SK-N-MC (cell line): Measurements from ENCODE around the gene PRPF31.
A peak's percentile ranks its signal among the peaks of the same experiment; 100 is the strongest.

Experiments
- DNase-seq: peaks from one replicate; pipeline ENCODE4 v3.0.0-alpha.2; 2011; ENCODE audit warnings: low read depth, low spot score
- H3K27ac ChIP-seq: fragments of 200-600 bp; sonication (generic); 2 replicates; pipeline ENCODE4 v1.5.1; 2016; ENCODE audit warnings: mixed run types
- H3K36me3 ChIP-seq: fragments of 200-600 bp; sonication (generic); 2 replicates; pipeline ENCODE4 v1.6.1; 2017; ENCODE audit warnings: antibody characterized with exemption, low read length, mixed read lengths; ENCODE audit not compliant: insufficient read depth
- H3K4me3 ChIP-seq: fragments of 200-600 bp; sonication (generic); 2 replicates; pipeline ENCODE4 v1.5.1; 2016
- H3K9ac ChIP-seq: fragments of 200-600 bp; sonication (generic); 2 replicates; pipeline ENCODE4 v1.8.0; 2017; ENCODE audit warnings: mixed run types, mixed read lengths; ENCODE audit not compliant: insufficient read length
- H3K9me3 ChIP-seq: fragments of 200-600 bp; sonication (generic); 2 replicates; pipeline ENCODE4 v1.6.1; 2017; ENCODE audit warnings: low read depth, mild to moderate bottlenecking, antibody characterized with exemption, low read length, moderate library complexity, mixed read lengths
- EZH2 ChIP-seq: fragments of 200-600 bp; sonication (generic); IDR thresholded peaks from one replicate; pipeline ENCODE4 v1.6.1; 2017; ENCODE audit warnings: antibody characterized with exemption
- FOXP2 ChIP-seq: optimal IDR thresholded peaks from 2 replicates; pipeline ENCODE3; 2011; ENCODE audit warnings: mild to moderate bottlenecking, moderate library complexity; ENCODE audit not compliant: insufficient read depth; ENCODE audit errors: extremely low read length, control extremely low read depth
- POLR2AphosphoS5 ChIP-seq: IDR thresholded peaks from 2 replicates; pipeline ENCODE4 v1.6.1; 2012; ENCODE audit warnings: mild to moderate bottlenecking, low read depth, low read length, borderline replicate concordance

PRPF31 gene, protein sequence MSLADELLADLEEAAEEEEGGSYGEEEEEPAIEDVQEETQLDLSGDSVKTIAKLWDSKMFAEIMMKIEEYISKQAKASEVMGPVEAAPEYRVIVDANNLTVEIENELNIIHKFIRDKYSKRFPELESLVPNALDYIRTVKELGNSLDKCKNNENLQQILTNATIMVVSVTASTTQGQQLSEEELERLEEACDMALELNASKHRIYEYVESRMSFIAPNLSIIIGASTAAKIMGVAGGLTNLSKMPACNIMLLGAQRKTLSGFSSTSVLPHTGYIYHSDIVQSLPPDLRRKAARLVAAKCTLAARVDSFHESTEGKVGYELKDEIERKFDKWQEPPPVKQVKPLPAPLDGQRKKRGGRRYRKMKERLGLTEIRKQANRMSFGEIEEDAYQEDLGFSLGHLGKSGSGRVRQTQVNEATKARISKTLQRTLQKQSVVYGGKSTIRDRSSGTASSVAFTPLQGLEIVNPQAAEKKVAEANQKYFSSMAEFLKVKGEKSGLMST

DNA sequence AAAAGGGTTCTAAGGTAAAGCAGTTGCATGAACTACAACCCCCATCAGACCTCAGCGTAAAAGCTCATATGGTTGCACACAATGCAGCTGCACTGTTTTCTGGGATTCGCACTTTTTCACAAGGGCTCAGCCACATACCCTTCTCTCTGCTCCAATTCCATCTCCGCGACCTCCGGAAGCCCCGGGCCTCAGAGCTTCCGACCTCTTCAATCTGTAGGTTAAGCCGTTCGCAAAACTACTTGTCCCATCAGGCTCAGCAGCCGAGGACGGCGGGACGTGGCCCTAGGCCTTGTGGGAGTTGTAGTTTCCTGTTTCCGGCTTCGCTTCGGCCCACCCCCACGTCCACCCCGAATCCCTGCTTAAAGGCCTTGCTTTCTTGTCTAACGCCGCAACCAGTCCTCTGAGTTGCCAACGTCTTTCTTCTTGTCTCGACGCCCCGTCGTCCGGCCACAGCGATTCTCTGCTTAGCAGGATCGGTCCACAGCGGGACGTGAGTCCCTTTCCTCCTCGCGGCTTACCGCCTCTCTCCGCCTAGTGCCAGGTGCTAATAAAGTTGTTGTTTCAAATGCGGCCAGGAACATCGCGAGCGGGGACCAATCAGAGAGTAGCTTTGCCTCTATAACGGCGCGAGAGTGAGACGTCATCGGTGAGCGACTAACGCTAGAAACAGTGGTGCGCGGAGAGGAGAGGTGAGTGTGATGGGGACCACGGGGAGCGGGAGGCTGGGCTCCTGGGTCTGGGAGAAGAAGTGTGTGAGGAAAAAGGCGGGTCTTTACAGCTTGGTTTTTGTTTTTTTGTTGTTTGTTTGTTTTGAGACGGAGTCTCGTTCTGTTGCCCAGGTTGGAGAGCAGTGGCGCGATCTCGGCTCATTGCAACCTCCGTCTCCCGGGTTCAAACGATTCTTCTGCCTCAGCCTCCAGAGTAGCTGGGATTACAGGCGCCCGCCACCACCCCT is at the start of gene PRPF31, which contains the start of gene TFPT:
TSS of gene PRPF31 (plus strand) at position 646 of the 955 bp plus-strand sequence. CDS start 2,525 bp downstream, outside the sequence.
TSS of gene TFPT (minus strand) at position 549 of the 955 bp plus-strand sequence. CDS start at position 161, 388 bp downstream.
- Histone ChIP-seq H3K9ac (peak within 1 kb of the TSS; percentile 96), H3K4me3 (peak within 1 kb of the TSS; percentile 97), H3K36me3 (peaks cover 13% of the 10 kb centered on the region; the same call in 1 of the 2 replicates), H3K27ac (peak within 1 kb of the TSS; percentile 93), H3K9me3 (no peaks in the 10 kb centered on the region)
- DNase-seq, result peak; percentile 96
- TF ChIP-seq FOXP2 (no peak), POLR2AphosphoS5 (peak; percentile 79)

DNA sequence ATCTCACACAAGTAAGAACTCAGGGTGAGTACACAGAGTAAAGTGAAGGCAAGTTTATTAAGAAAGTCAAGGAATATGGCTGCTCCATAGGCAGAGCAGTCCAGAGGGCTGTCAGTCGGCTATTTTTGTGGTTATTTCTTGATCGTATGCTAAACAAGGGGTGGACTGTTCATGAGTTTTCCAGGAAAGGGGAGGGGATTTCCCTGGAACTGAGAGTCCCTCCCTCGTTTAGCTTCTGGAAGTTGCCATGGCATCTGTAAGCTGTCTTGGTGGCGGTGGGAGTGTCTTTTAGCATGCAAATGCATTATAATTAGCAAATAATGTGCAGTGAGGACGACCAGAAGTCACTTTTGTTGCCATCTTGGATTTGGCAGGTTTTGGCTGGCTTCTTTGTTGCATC is 46.1 kb upstream of the PRPF31 start:
- no peaks in the 10 kb centered on the region for H3K9me3 ChIP-seq
- TF ChIP-seq FOXP2, result no peak
- no peak for TF ChIP-seq POLR2AphosphoS5
- no peak for TF ChIP-seq EZH2
- no peak overlapping the region for H3K4me3 ChIP-seq
- no peak overlapping the region for H3K27ac ChIP-seq
- H3K36me3 ChIP-seq, result no peaks in the 10 kb centered on the region
- DNase-seq, result no peak
- H3K9ac ChIP-seq, result no peak overlapping the region

DNA sequence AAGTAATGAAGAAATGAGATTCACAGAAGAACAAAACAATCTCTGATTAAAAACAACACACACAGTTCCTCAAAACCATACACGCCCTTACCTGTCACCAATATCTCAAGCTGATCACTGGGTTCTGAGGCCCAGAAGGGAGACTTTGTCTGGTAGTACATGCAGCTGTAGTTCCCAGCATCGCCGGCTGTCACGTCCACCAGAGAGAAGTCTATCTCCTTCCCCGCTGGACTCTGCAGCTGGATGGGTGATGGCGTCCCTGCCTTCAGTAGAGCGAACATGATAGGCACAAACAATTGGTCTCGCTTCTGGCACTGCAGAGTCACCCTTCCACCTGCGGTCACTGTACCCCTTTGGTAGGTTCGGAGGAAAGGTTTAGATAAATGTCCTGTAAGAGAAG is 41.7 kb upstream of the PRPF31 start:
- H3K27ac ChIP-seq, result no peak overlapping the region
- H3K4me3 ChIP-seq, result no peak overlapping the region
- no peaks in the 10 kb centered on the region for H3K9me3 ChIP-seq
- no peak for DNase-seq
- no peak overlapping the region for H3K9ac ChIP-seq
- no peak for TF ChIP-seq POLR2AphosphoS5
- TF ChIP-seq FOXP2, result no peak
- no peaks in the 10 kb centered on the region for H3K36me3 ChIP-seq

DNA sequence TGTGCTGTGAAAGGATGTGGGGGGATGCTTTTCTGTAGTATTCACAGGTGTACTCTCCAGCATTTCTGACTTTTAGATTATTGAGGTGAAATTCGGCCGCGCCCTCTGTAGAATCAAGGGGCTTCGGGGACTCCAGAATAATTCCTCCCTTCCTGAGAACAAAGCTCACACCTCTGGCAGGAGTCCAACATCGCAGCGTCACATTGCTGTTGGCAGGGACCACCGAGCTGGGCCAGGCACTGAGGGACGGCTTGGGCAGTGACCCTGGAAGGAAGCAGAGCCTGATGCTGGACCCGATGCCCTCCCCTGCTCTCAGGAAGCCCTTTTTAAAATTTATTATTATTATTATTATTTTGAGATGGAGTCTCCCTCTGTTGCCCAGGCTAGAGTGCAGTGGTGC is 40.7 kb upstream of the PRPF31 start:
- no peak overlapping the region for H3K9ac ChIP-seq
- H3K4me3 ChIP-seq, result no peak overlapping the region
- no peaks in the 10 kb centered on the region for H3K9me3 ChIP-seq
- TF ChIP-seq EZH2 (no peak), FOXP2 (no peak), POLR2AphosphoS5 (no peak)
- no peak overlapping the region for H3K27ac ChIP-seq
- no peak for DNase-seq
- no peaks in the 10 kb centered on the region for H3K36me3 ChIP-seq

DNA sequence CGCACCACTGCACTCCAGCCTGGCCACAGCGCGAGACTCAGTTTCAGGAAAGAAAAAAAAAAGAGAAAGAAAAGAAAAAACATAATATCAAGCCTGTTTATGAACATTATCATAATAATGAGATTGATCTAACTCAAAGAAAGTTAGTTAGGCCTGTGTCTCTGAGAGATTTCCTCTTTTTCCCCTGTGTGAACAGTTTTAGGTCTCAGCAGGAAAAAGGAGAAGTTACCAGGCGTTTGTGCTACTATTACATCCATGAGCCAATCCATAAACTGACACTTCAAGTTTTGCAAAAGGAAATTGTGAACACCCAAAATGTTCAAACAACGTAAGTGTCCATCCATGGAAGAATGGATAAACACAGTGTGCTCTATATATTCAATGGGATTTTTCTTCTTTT is 38.2 kb upstream of the PRPF31 start:
- no peaks in the 10 kb centered on the region for H3K36me3 ChIP-seq
- no peak overlapping the region for H3K27ac ChIP-seq
- TF ChIP-seq POLR2AphosphoS5 (no peak), FOXP2 (no peak), EZH2 (no peak)
- no peaks in the 10 kb centered on the region for H3K9me3 ChIP-seq
- no peak overlapping the region for H3K9ac ChIP-seq
- H3K4me3 ChIP-seq, result no peak overlapping the region
- no peak for DNase-seq

DNA sequence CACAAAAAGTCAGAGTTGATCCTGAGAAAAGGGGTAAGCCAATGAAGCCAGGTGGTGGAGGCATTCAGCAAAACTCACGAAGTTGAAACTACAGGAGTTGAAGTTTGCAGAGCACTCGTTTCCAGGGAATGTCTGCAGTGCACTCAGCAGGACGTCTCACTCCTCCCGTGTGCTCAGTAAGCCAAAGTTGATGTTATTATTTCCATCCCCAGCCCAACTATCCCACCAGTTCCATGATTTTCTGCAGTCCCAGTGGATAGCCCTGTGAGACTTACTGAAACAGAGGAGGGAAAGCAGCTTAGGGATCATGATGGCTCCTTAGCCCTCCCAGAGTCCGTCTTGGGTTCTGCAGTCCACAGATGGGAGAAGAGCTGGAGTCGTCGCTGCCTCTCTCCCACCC is 34.5 kb upstream of the PRPF31 start, which contains the start of gene TARM1:
TSS of gene TARM1 (minus strand) at position 334 of the 400 bp plus-strand sequence. CDS start at position 309, 25 bp downstream.
- no peak for DNase-seq
- H3K9me3 ChIP-seq, result no peaks in the 10 kb centered on the region

DNA sequence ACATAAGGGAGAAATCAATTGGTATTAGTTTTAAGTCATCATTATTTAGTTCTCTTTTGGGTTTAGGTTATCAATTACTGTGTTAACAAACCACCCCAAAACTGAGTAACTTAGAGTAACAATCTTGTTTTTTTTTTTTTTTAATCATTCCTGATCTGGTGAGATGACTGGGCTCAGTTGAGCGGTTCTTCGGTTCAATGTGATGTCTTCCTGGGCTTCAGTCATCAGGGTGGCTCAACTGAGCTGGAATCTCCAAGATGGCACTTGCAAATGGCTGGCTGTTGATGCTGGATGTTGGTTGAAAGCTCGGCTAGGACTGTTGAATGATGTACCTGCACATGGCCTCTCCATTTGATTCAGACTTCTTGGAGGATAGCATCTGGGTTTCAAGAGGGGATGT is 31.1 kb upstream of the PRPF31 start:
- Histone ChIP-seq H3K27ac (no peak overlapping the region), H3K9ac (no peak overlapping the region), H3K36me3 (no peaks in the 10 kb centered on the region), H3K9me3 (no peaks in the 10 kb centered on the region), H3K4me3 (no peak overlapping the region)
- no peak for TF ChIP-seq POLR2AphosphoS5
- no peak for TF ChIP-seq FOXP2
- TF ChIP-seq EZH2, result no peak
- no peak for DNase-seq

More for the DNA sequence above, 34.5 kb upstream of the PRPF31 start, which contains the start of gene TARM1:
- Histone ChIP-seq H3K27ac (no peak within 1 kb of the TSS), H3K9ac (no peak within 1 kb of the TSS), H3K36me3 (no peaks in the 10 kb centered on the region), H3K4me3 (no peak within 1 kb of the TSS)
- no peak for TF ChIP-seq FOXP2
- no peak for TF ChIP-seq POLR2AphosphoS5
- no peak for TF ChIP-seq EZH2
